Activated CD4-positive, alpha-beta T cell treated with anti-CD3 and anti-CD28 coated beads, Interleukin-2, amount 50 U/mL, for 4 hours (primary cell): Measurements from ENCODE around the gene OSTN.
"Not testable (repeated sequence)": the region's sequence is repeated elsewhere in the genome, so short reads cannot be mapped to it uniquely, and the experiment has no call there.

Experiments used
- DNase-seq, 2 experiments: peaks; one replicate each; pipeline ENCODE4 v3.0.0-alpha.2; 2020

The OSTN gene

DNA sequence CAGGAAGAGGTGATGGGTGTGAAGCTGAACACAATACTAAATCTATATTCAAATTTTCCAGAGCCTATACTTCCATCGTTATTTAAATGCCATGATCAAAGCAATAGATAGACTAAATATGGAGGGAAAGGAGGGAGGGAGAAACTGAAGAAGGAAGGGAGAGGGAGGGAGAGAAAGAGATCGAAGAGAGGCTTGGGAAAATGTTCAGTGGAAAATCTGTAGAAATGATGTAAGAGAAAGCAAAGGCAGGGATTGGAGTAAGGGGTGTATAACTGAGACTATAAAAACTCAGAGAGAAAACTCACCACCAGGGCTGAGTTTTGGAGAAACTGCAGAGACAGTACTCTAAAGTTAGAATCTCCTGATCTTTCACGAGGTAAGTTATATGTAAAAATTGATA lies at the start of gene OSTN:
OSTN (plus strand) TSS at position 310 of the 400 bp plus-strand sequence. CDS start 13,292 bp downstream, outside the sequence.
- no peak for DNase-seq

- DNase-seq, result no peak
Observed at GRCh38 chr3:191151653-191152052, 47.4 kb upstream of the OSTN start.

DNA sequence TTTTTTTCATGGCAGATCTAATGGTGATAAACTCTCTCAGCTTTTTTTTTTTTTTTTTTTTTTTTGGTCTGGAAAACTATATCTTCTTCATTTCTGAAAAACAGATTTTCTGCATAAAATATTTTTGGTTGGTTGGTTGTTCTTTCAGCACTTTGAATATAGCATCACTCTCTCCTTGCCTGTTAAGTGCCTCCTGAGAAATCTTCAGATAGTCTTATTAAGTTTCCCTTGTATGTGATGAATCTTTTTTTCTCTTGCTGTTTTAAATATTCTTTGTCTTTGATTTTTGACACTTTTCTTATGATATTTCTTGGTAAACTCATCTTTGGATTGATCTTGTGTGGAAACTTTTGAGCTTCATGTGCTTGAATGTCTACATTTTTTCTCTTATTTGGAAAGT lies 44.2 kb upstream of the OSTN start:
- DNase-seq, result no peak

GRCh38 chr3:191158247-191158646 lies 40.8 kb upstream of the OSTN start:
- no peak for DNase-seq

DNA sequence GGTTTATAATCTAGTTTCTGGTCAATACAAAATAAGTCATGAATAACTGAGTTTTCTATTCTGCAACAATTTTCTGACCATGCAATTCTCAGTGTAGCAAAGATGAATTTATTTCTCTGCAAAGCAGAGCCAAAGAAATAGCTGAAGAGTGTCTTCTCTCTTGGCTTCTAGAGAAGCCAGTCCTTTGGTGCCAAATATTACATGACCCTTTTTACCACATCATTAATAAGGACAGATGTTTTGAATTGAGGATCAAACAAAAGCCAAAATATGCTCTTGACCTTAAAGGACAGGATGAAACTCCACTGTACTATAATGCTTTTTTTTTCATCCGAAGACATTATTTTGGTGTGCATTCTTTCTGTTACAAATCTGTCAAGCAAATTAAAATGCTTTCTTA lies 40.2 kb upstream of the OSTN start:
- DNase-seq, result no peak

GRCh38 chr3:191165802-191166201 lies 33.2 kb upstream of the OSTN start:
- no peak for DNase-seq

DNA sequence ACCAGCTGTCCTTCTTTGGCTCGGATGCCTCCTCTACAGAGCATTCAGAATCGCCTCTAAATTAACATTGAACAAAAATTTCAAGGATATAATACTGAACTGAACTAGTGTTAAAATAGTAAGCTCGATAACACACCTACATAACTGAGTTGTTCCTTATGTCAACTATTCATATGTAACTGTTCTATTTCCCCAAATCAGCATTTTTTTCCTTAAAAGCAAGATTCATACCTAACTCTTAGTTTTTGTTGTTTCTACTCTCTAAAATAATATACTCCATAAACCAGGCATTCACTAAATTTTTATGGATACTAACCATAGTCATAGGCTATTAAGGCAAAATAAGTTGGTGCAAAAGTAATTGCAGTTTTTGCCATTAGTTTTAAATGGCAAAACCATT lies 32.7 kb upstream of the OSTN start:
- DNase-seq, result no peak

GRCh38 chr3:191169566-191169965 lies 29.5 kb upstream of the OSTN start:
- no peak for DNase-seq

GRCh38 chr3:191170097-191170496 lies 28.9 kb upstream of the OSTN start:
- DNase-seq, result no peak

DNA sequence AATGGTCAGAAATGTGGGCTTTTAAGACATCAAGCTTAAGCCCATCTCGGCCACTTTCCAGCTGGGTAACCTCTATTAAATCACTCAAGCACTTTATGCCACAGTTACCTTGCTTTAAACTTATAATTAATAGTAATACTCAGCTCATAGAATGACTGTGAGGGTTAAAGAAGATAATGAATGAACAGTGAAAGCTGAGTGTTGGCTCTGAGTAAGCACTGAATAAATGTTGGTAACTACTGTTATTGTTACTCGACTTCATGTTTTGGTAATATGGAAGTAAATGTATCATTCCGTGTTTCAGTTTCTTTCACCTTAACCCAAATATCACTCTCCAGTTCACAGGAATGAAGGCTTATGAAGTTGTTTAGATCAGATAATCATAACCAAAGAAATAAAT lies 23.9 kb upstream of the OSTN start:
- DNase-seq, result no peak

DNA sequence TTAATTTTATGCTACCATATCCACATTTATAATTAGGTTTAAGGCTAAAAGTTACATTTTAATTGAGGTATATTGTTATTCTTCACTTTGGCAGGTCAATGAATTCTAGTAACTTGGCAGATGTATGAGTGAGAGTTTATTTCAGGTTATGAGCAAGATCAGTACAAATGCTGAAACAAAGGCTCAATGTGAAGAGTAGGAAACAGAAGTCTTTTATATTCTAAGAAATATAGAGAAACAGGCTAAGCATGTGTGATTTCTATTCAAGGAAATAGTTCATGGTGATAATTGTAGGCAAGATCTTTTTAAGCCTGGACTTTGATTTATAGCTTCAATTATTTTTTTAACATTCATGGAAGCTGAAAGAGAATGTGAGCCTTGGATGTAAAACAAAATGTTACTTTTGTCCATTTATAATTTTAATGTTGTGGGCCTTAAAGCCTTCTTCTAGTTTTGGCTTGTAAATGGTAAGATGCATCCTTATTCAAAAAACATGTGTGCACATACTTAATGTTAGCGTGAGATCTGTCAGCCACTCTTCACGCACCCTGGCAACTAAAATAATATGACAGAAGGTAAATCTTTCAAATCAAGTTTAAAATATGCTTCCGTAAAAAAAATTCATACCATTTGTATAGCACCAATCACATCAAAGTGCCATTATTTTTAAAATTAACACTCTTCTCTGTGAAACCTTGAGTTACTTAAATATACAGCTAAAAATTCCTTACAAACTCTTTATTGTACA lies 22.8 kb upstream of the OSTN start:
- no peak for DNase-seq

DNA sequence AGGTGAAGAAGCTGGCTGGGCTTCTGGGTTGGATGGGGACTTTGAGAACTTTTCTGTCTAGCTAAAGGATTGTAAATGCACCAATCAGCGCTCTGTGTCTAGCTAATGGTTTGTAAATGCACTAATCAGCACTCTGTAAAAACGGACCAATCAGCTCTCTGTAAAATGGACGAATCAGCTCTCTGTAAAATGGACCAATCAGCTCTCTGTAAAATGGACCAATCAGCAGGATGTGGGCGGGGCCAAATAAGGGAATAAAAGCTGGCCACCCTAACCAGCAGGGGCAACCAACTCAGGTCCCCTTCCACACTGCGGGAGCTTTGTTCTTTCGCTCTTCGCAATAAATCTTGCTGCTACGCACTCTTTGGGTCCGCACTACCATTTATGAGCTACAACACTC lies 13.7 kb upstream of the OSTN start:
- not testable (repeated sequence) for DNase-seq

DNA sequence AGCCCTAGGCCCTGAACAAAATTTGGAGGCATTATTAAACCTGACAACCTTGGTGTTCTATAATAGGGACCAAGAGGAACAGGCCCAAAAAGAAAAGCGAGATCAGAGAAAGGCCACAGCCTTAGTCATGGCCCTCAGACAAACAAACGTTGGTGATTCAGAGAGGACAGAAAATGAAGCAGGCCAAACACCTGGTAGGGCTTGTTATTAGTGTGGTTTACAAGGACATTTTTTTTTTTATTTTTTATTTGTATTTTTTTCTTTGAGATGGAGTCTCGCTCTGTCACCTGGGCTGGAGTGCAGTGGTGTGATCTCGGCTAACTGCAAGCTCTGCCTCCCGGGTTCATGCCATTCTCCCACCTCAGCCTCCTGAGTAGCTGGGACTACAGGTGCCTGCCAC lies 10.8 kb upstream of the OSTN start:
- DNase-seq, result not testable (repeated sequence)

DNA sequence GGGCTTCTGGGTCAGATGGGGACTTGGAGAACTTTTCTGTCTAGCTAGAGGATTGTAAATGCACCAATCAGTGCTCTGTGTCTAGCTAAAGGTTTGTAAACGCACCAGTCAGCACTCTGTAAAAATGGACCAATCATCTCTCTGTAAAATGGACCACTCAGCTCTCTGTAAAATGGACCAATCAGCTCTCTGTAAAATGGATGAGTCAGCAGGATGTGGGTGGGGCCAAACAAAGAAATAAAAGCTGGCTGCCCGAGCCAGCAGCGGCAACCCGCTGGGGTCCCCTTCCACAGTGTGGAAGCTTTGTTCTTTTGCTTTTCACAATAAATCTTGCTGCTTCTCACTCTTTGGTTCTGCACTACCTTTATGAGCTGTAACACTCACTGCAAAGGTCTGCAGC lies 6.8 kb upstream of the OSTN start:
- DNase-seq, result not testable (repeated sequence)

- DNase-seq, result no peak
Observed at GRCh38 chr3:191192941-191193340, 6.1 kb upstream of the OSTN start.

DNA sequence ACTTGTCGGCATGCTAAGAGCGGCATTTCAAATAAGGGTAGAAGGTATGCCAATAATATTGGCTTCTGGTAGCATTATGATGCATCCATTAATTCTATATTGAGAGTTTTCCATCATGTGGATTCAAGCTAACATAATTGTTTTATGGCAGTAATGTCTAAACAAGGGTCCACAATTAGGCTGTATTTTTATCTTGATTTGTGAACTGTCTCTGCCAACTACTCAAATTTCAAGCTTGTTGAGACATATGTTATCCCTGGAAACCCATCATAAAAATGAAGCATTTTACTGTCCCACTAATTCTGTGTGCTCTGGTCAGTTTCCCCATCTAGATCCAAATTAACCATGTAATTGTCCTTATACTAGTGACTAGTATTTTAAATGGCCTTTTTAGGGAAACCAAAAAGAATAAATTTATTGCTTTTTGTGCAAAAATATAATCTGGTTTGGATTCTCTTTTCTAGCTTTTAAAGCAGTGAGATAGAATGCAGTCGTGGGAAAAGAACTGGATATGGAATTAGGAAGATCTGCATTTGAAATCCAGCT lies 1.2 kb upstream of the OSTN start:
- DNase-seq, result no peak

DNA sequence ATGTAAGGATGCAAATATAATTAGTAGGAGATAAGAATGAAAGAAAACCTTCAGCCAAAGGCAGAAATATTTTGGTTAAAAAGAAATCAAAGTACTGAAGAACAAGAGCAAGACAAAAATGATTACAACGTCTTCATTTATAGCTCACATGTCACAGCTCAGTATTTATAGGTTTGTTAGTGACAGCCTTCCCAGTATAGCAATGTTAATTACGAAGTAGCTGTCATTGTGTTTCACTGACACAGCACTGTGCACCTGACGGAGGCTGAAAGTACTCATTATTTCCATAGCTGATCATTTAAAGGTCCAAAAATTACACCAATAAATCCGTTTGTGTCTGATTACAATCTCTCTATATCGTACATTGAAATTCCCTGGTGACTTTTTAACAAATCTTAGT lies 561 bp upstream of the OSTN start:
- DNase-seq, result no peak

- DNase-seq, result no peak
Observed at GRCh38 chr3:191210032-191210431, 11.0 kb downstream of the OSTN start.

- DNase-seq, result no peak
Observed at GRCh38 chr3:191216510-191216909, 17.5 kb downstream of the OSTN start.

- no peak for DNase-seq
Observed at GRCh38 chr3:191217301-191217700, 18.3 kb downstream of the OSTN start.

DNA sequence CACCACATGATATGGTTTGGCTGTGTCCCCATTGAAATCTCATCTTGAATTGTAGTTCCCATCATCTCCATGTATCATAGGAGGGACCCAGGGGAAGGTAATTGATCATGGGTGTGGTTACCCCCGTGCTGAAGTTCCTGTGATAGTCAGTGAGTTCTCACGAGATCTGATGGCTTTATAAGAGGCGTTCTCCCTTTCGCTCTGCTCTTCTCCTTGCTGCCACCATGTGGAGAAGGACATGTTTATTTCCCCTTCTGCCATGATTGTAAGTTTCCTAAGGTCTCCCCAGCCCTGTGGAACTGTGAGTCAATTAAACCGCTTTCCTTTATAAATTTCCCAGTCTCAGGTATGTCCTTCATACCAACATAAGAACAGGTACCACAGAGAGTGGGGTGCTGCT lies 21.9 kb downstream of the OSTN start:
- DNase-seq, result no peak

DNA sequence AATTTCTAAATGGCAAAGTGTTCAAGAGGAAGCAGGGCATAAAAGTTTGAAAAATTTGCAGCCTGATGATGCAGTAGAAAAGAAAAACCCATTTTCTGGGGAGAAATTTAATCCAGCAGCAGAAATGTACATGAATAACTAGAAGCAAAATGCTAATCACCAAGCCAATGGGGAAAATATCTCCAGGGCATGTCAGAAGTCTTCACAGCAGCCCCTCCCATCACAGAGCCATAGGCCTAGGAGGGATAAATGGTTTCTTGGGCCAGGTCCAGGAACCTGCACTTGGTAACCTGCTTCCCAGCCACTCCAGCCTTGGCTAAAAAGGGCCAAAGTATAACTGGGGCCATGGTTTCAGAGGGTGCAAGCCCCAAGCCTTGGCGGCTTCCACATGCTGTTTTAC lies 22.6 kb downstream of the OSTN start:
- DNase-seq, result no peak

DNA sequence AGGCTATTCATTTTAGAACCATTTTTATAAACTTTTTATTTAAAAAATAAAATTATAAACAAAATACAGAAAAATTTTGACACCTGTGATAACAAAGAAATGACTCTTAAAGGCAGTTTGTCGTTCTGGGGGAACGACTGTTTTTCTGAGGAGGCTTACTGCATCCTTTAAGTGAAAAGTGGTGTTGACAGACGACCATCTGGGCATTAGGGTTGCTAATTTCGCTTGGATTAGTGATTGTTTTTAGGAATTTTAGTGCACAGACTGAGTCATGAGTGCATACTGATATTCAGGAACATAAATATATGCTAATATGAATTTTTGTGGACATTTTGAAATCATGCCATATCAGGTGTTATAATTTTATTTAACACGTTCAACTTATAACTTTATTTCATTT lies 28.5 kb downstream of the OSTN start:
- no peak for DNase-seq

GRCh38 chr3:191234216-191234615 lies 35.2 kb downstream of the OSTN start:
- no peak for DNase-seq
